IMR-90 (cell line): ENCODE measurements around the gene GXYLT2. TPM values are rescaled to one million over a fixed set of nuclear protein-coding genes. Genes with fewer than 3 reads are reported as not detected.

ENCODE experiments used
- ATAC-seq: fragments of 200-7000 bp; cut with Tn5 transposase; 2 replicates; pipeline ENCODE4 v1.9.1; 2020; ENCODE audit warnings: low read depth, mild to moderate bottlenecking, moderate library complexity
- BruUV-seq: library from RNA; stranded (reverse); fragments of 400-500 nt; replicated peaks from 2 replicates; lab custom pipeline; 2021; lab: Mats Ljungman, UMichigan
- CTCF ChIA-PET: fragments of 300-600 bp; formaldehyde crosslinking; extraction: SDS; loops from one replicate; lab custom pipeline; 2021; ENCODE audit warnings: antibody characterized with exemption; lab: Yijun Ruan, JAX
- POLR2A ChIA-PET: fragments of 300-600 bp; sonication (Branson Sonifier 250); formaldehyde crosslinking; loops from one replicate; lab custom pipeline; 2022; ENCODE audit warnings: antibody characterized with exemption; ENCODE audit not compliant: unreplicated experiment; lab: Charles Lee
- DNase-seq: peaks from one replicate; pipeline ENCODE4 v3.0.0; 2013
- H2AFZ ChIP-seq: replicated peaks from 2 replicates; pipeline ENCODE3; 2013; ENCODE audit warnings: low read length, mild to moderate bottlenecking; ENCODE audit not compliant: poor library complexity
- H2AK5ac ChIP-seq: 2 replicates; pipeline ENCODE4 v1.6.1; 2013; ENCODE audit warnings: low read depth, low read length, inconsistent platforms
- H2AK9ac ChIP-seq: replicated peaks from 2 replicates; pipeline ENCODE3; 2013; ENCODE audit warnings: mild to moderate bottlenecking, low read depth, low read length, moderate library complexity; ENCODE audit not compliant: poor library complexity
- H2BK120ac ChIP-seq: 2 replicates; pipeline ENCODE4 v1.6.1; 2013; ENCODE audit warnings: low read depth, low read length, inconsistent platforms
- H2BK15ac ChIP-seq: 3 replicates; pipeline ENCODE4 v1.6.1; 2013; ENCODE audit warnings: low read depth, low read length, inconsistent platforms
- H2BK20ac ChIP-seq: 2 replicates; pipeline ENCODE4 v1.6.1; 2013; ENCODE audit warnings: low read depth, mild to moderate bottlenecking, inconsistent platforms, low read length, moderate library complexity
- H2BK5ac ChIP-seq: 2 replicates; pipeline ENCODE4 v1.6.1; 2013; ENCODE audit warnings: mild to moderate bottlenecking, low read depth, low read length, inconsistent platforms; ENCODE audit not compliant: poor library complexity, severe bottlenecking
- H3K14ac ChIP-seq: replicated peaks from 2 replicates; pipeline ENCODE4 v1.6.1; 2013; ENCODE audit warnings: low read depth, low read length, inconsistent platforms
- H3K18ac ChIP-seq: 2 replicates; pipeline ENCODE4 v1.6.1; 2013; ENCODE audit warnings: low read depth, low read length, control low read depth
- H3K23ac ChIP-seq: 2 replicates; pipeline ENCODE4 v1.6.1; 2013; ENCODE audit warnings: low read depth, low read length, inconsistent platforms
- H3K27ac ChIP-seq: 2 replicates; pipeline ENCODE4 v1.5.1; 2013; ENCODE audit warnings: mild to moderate bottlenecking, control low read depth, low read length; ENCODE audit not compliant: insufficient read depth
- H3K27me3 ChIP-seq: 2 replicates; pipeline ENCODE4 v1.6.1; 2013; ENCODE audit warnings: low read length; ENCODE audit not compliant: control insufficient read depth, insufficient read depth
- H3K36me3 ChIP-seq: 2 replicates; pipeline ENCODE4 v1.6.1; 2013; ENCODE audit warnings: low read length, mixed read lengths; ENCODE audit not compliant: control insufficient read depth, insufficient read depth
- H3K4ac ChIP-seq: 2 replicates; pipeline ENCODE4 v1.6.1; 2013; ENCODE audit warnings: low read depth, low read length, inconsistent platforms
- H3K4me1 ChIP-seq: 2 replicates; pipeline ENCODE4 v1.6.1; 2013; ENCODE audit warnings: low read length, mixed read lengths; ENCODE audit not compliant: control insufficient read depth, insufficient read depth
- H3K4me2 ChIP-seq: 2 replicates; pipeline ENCODE4 v1.6.1; 2013; ENCODE audit warnings: low read depth, mild to moderate bottlenecking, control low read depth, low read length, moderate library complexity
- H3K4me3 ChIP-seq: 2 replicates; pipeline ENCODE4 v1.5.1; 2013; ENCODE audit warnings: low read depth, mild to moderate bottlenecking, control low read depth, low read length, moderate library complexity; ENCODE audit not compliant: insufficient read depth
- H3K56ac ChIP-seq: 2 replicates; pipeline ENCODE4 v1.6.1; 2013; ENCODE audit warnings: low read length, inconsistent platforms; ENCODE audit not compliant: insufficient read depth; ENCODE audit errors: extremely low read depth
- H3K79me1 ChIP-seq, 2 experiments: 2 replicates each; pipeline ENCODE4 v1.6.1; 2013; ENCODE audit warnings: low read length in 2 of 2, inconsistent platforms in 1 of 2, low read depth in 1 of 2
- H3K9ac ChIP-seq: 2 replicates; pipeline ENCODE4 v1.6.1; 2013; ENCODE audit warnings: low read depth, low read length, control low read depth
- H3K9me1 ChIP-seq: 2 replicates; pipeline ENCODE4 v1.6.1; 2013; ENCODE audit warnings: low read length, inconsistent platforms; ENCODE audit not compliant: insufficient read depth
- H3K9me3 ChIP-seq: 2 replicates; pipeline ENCODE4 v1.6.1; 2013; ENCODE audit warnings: low read length; ENCODE audit not compliant: control insufficient read depth, insufficient read depth
- H4K20me1 ChIP-seq: 2 replicates; pipeline ENCODE4 v1.6.1; 2013; ENCODE audit warnings: low read length, inconsistent platforms; ENCODE audit not compliant: insufficient read depth
- H4K5ac ChIP-seq: 2 replicates; pipeline ENCODE4 v1.6.1; 2013; ENCODE audit warnings: mild to moderate bottlenecking, low read depth, low read length, control low read depth
- H4K8ac ChIP-seq, 2 experiments: 2 replicates each; pipeline ENCODE4 v1.6.1; 2013; ENCODE audit warnings: low read depth in 2 of 2, low read length in 2 of 2, control low read depth in 1 of 2, inconsistent platforms in 1 of 2
- H4K91ac ChIP-seq: 2 replicates; pipeline ENCODE4 v1.6.1; 2013; ENCODE audit warnings: low read depth, low read length, inconsistent platforms; ENCODE audit not compliant: insufficient read depth
- BHLHE40 ChIP-seq: fragments of 150-350 bp; IDR thresholded peaks from 2 replicates; pipeline ENCODE4 v1.6.1; 2016; ENCODE audit warnings: mild to moderate bottlenecking, low read depth, low read length
- CEBPB ChIP-seq: IDR thresholded peaks from 2 replicates; pipeline ENCODE4 v1.6.1; 2012; ENCODE audit warnings: low read depth, low read length, improper control_type of control experiment
- CHD1 ChIP-seq: IDR thresholded peaks from 2 replicates; pipeline ENCODE4 v1.6.1; 2012; ENCODE audit warnings: low read depth, low read length, improper control_type of control experiment
- CTCF ChIP-seq: conservative IDR thresholded peaks from 2 replicates; pipeline ENCODE4 v1.5.1; 2012; ENCODE audit warnings: mild to moderate bottlenecking, low read depth, low read length, improper control_type of control experiment
- ELK1 ChIP-seq: fragments of 150-350 bp; IDR thresholded peaks from 2 replicates; pipeline ENCODE4 v1.6.1; 2016; ENCODE audit warnings: low read depth, mild to moderate bottlenecking, low read length, moderate library complexity, borderline replicate concordance
- FOS ChIP-seq: fragments of 150-350 bp; IDR thresholded peaks from 2 replicates; pipeline ENCODE4 v1.6.1; 2016; ENCODE audit warnings: low read depth, low read length
- MAFK ChIP-seq: IDR thresholded peaks from 2 replicates; pipeline ENCODE4 v1.6.1; 2012; ENCODE audit warnings: low read depth, low read length, improper control_type of control experiment
- MAZ ChIP-seq: IDR thresholded peaks from 2 replicates; pipeline ENCODE4 v1.6.1; 2012; ENCODE audit warnings: low read depth, mild to moderate bottlenecking, low read length, improper control_type of control experiment, moderate library complexity, borderline replicate concordance
- MXI1 ChIP-seq: IDR thresholded peaks from 2 replicates; pipeline ENCODE4 v1.6.1; 2012; ENCODE audit warnings: low read depth, mild to moderate bottlenecking, low read length, moderate library complexity, borderline replicate concordance
- NFE2L2 ChIP-seq: fragments of 150-350 bp; IDR thresholded peaks from 2 replicates; pipeline ENCODE4 v1.6.1; 2016; ENCODE audit warnings: low read depth, mild to moderate bottlenecking, low read length
- POLR2A ChIP-seq: IDR thresholded peaks from 2 replicates; pipeline ENCODE4 v1.6.1; 2012; ENCODE audit warnings: mild to moderate bottlenecking, low read depth, low read length
- RAD21 ChIP-seq: IDR thresholded peaks from 2 replicates; pipeline ENCODE4 v1.6.1; 2012; ENCODE audit warnings: low read length, improper control_type of control experiment
- RCOR1 ChIP-seq: IDR thresholded peaks from 2 replicates; pipeline ENCODE4 v1.6.1; 2012; ENCODE audit warnings: mild to moderate bottlenecking, low read length, improper control_type of control experiment; ENCODE audit not compliant: insufficient replicate concordance
- RFX5 ChIP-seq: IDR thresholded peaks from 2 replicates; pipeline ENCODE4 v1.8.0; 2012; ENCODE audit warnings: low read depth, mild to moderate bottlenecking, low read length, moderate library complexity
- SMC3 ChIP-seq: fragments of 150-350 bp; IDR thresholded peaks from 2 replicates; pipeline ENCODE4 v1.6.1; 2016; ENCODE audit warnings: low read depth, mild to moderate bottlenecking, antibody characterized with exemption, low read length, moderate library complexity
- USF2 ChIP-seq: fragments of 150-350 bp; IDR thresholded peaks from 2 replicates; pipeline ENCODE4 v1.6.1; 2017; ENCODE audit warnings: mild to moderate bottlenecking, antibody characterized with exemption, low read length, low read depth
- WGBS, 2 experiments: methylation state at CpG; one replicate each; pipeline versions ENCODE4 v1.1.5 to v1.1.7; 2013; ENCODE audit warnings: missing lambda C conversion rate in 2 of 2; ENCODE audit not compliant: insufficient read length in 1 of 2; ENCODE audit errors: extremely low coverage in 2 of 2; 5-methylcytosine and 5-hydroxymethylcytosine counted together
- dilution Hi-C: fragments of 300-500 bp; cut with HindIII; formaldehyde crosslinking; loops from one replicate; pipeline ENCODE4 v1.14.3; 2018; ENCODE audit warnings: low sequenced_read_pairs; ENCODE audit not compliant: unreplicated experiment
- in situ Hi-C: fragments of 300-500 bp; cut with MboI; formaldehyde crosslinking; loops from 3 replicates; pipeline ENCODE4 v1.14.3; 2019; ENCODE audit warnings: low sequenced_read_pairs, inconsistent platforms, mixed read lengths
- intact Hi-C: fragments of 100-400 bp; cut with micrococcal nuclease; formaldehyde crosslinking; loops from 2 replicates; pipeline ENCODE4 v1.10.0; 2022
- polyA plus RNA-seq, 3 experiments: library from polyadenylated mRNA; depleted of rRNA; stranded (reverse); fragments of >200 nt; gene quantifications; 2 replicates each; pipeline ENCODE4 v1.2.3, GENCODE V29; 2012; ENCODE audit warnings: low replicate concordance in 1 of 3
- total RNA-seq: library from RNA; depleted of rRNA; stranded (reverse); fragments of >200 nt; gene quantifications from 2 replicates; pipeline ENCODE4 v1.2.3, GENCODE V29; 2012

Gene GXYLT2
- total and polyA plus RNA-seq, 2 of the 4 experiments (the other 2 are of a cell fraction), result 5.7 to 11.1 TPM

GRCh38 chr3:72942427-72942826, 54.6 kb downstream of the GXYLT2 start:
- H3K23ac ChIP-seq, result no peak overlapping the region
- no peak overlapping the region for H2AK5ac ChIP-seq
- H3K4ac ChIP-seq, result no peak overlapping the region
- H3K4me2 ChIP-seq, result no peak overlapping the region
- ATAC-seq (no peak), DNase-seq (no peak)
- no peak overlapping the region for H3K9ac ChIP-seq
- H2BK120ac ChIP-seq, result no peak overlapping the region
- WGBS, 2 experiments, result no CpG with 5 or more reads among the region's 5 CpGs
- no peak overlapping the region for H3K27ac ChIP-seq
- dilution Hi-C loops, result no loop called here
- H3K4me3 ChIP-seq, result no peak overlapping the region
- in situ Hi-C loops, result loop anchor here (5.0 kb wide), 1 partner anchor 115 kb away; no protein-coding TSS in a partner anchor
- CTCF ChIA-PET, result interaction anchor here (1.3 kb wide), 1 partner anchor 113 kb away, joined by 3 read pairs; no protein-coding TSS in a partner anchor
- H2BK20ac ChIP-seq, result no peak overlapping the region
- no peak overlapping the region for H3K56ac ChIP-seq
- no peaks in the 10 kb centered on the region for H4K20me1 ChIP-seq
- no peak overlapping the region for H4K8ac ChIP-seq
- H3K18ac ChIP-seq, result no peak overlapping the region
- no peaks in the 10 kb centered on the region for H3K27me3 ChIP-seq
- H3K4me1 ChIP-seq, result peaks cover 6% of the 10 kb centered on the region
- H3K79me1 ChIP-seq, result 0 out of 4 replicates have a peak, but pooled peaks cover 0 to 2% of the 10 kb centered on the region in 2 experiments
- no TSS peak for BruUV-seq
- no peaks in the 10 kb centered on the region for H3K9me3 ChIP-seq
- no peaks in the 10 kb centered on the region; the same call in 1 of the 2 replicates for H3K9me1 ChIP-seq
- TF ChIP-seq RAD21, result no peak
- no peak for TF ChIP-seq MXI1
- TF ChIP-seq MAFK, result no peak
- no peak for TF ChIP-seq POLR2A
- no peak for TF ChIP-seq CHD1
- TF ChIP-seq CTCF, result no peak
- no peak for TF ChIP-seq BHLHE40
- no peak for TF ChIP-seq MAZ
- TF ChIP-seq ELK1, result no peak
- no peak for TF ChIP-seq USF2
- TF ChIP-seq FOS, result no peak
- no peak for TF ChIP-seq NFE2L2
- no peak for TF ChIP-seq SMC3
- no peak for TF ChIP-seq CEBPB
- TF ChIP-seq RCOR1, result no peak
- no peak for TF ChIP-seq RFX5
- no peak overlapping the region for H4K5ac ChIP-seq
- peaks cover 2% of the 10 kb centered on the region; the same call in 1 of the 2 replicates for H3K36me3 ChIP-seq
- POLR2A ChIA-PET, result interaction anchor here (0.6 kb wide), 1 partner anchor 390 kb away, joined by 4 read pairs; no protein-coding TSS in a partner anchor
- no peak overlapping the region for H2BK15ac ChIP-seq
- H4K91ac ChIP-seq, result no peak overlapping the region
- H2AK9ac ChIP-seq, result no peak overlapping the region
- no peak overlapping the region for H2AFZ ChIP-seq
- no peak overlapping the region for H3K14ac ChIP-seq
- no peak overlapping the region for H2BK5ac ChIP-seq
- intact Hi-C loops, result no loop called here
